GM19438 (cell line): ENCODE measurements around the gene WWOX.

Experiments used
- ATAC-seq: cut with Tn5 transposase; IDR thresholded peaks from one replicate; pipeline ENCODE4 v1.9.1; 2021; ENCODE audit warnings: low read depth; ENCODE audit not compliant: unreplicated experiment

Gene WWOX

GRCh38 chr16:78483124-78483992 lies 383.9 kb downstream of the WWOX start:
- no peak for ATAC-seq

- no peak for ATAC-seq
Measured at GRCh38 chr16:78484509-78485058, 385.1 kb downstream of the WWOX start.

GRCh38 chr16:78485188-78485916 lies 385.9 kb downstream of the WWOX start:
- no peak for ATAC-seq

GRCh38 chr16:78485917-78486257 lies 386.4 kb downstream of the WWOX start:
- ATAC-seq, result no peak

GRCh38 chr16:78487471-78487870 lies 388.0 kb downstream of the WWOX start:
- no peak for ATAC-seq

- no peak for ATAC-seq
Measured at GRCh38 chr16:78489072-78489471, 389.6 kb downstream of the WWOX start.

- ATAC-seq, result no peak
Measured at GRCh38 chr16:78489631-78490030, 390.2 kb downstream of the WWOX start.

- ATAC-seq, result no peak
Measured at GRCh38 chr16:78490431-78490830, 391.0 kb downstream of the WWOX start.

- no peak for ATAC-seq
Measured at GRCh38 chr16:78490847-78491246, 391.4 kb downstream of the WWOX start.

GRCh38 chr16:78493573-78493972 lies 394.1 kb downstream of the WWOX start:
- ATAC-seq, result no peak

GRCh38 chr16:78494105-78494504 lies 394.7 kb downstream of the WWOX start:
- no peak for ATAC-seq

- no peak for ATAC-seq
Measured at GRCh38 chr16:78494674-78495073, 395.2 kb downstream of the WWOX start.

GRCh38 chr16:78496189-78496588 lies 396.7 kb downstream of the WWOX start:
- no peak for ATAC-seq

GRCh38 chr16:78499399-78499798 lies 399.9 kb downstream of the WWOX start:
- no peak for ATAC-seq

- no peak for ATAC-seq
Measured at GRCh38 chr16:78500659-78501270, 401.3 kb downstream of the WWOX start.

GRCh38 chr16:78501744-78502143 lies 402.3 kb downstream of the WWOX start:
- no peak for ATAC-seq

- no peak for ATAC-seq
Measured at GRCh38 chr16:78502812-78503350, 403.4 kb downstream of the WWOX start.

- ATAC-seq, result no peak
Measured at GRCh38 chr16:78503602-78504001, 404.1 kb downstream of the WWOX start.

GRCh38 chr16:78504401-78504851 lies 405.0 kb downstream of the WWOX start:
- ATAC-seq, result no peak

GRCh38 chr16:78505036-78505435 lies 405.6 kb downstream of the WWOX start:
- no peak for ATAC-seq
